NCI-H2081 treated with DMSO at 0.1 percent for 48 hours (cell line): ENCODE measurements around the gene TRIM66.

Experiments
- DNase-seq: peaks from one replicate; lab custom pipeline; 2025; lab: John Stamatoyannopoulos, UW

TRIM66 gene

DNA sequence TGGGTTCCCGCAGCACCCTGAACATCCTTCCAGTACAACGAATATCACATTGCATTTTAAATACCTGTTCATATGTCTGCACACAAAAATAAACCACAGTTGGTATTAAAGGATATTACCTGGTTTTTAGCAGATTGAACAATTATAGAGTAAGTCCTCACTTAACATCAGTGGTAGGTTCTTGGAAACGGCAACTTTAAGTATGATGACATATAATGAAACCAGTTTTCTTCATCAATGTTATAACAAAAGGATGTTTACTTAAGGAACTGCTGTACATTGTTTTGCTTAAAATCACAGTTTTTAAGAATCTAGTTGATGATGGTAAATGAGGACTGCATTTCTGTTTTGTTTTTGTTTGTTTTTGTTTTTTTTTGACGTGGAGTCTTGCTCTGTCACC, 28.0 kb downstream of the TRIM66 start:
- DNase-seq = no peak

- DNase-seq = no peak
Measured at GRCh38 chr11:8652140-8652539, 30.3 kb downstream of the TRIM66 start.

- no peak for DNase-seq
Measured at GRCh38 chr11:8650401-8650990, 32.0 kb downstream of the TRIM66 start.

DNA sequence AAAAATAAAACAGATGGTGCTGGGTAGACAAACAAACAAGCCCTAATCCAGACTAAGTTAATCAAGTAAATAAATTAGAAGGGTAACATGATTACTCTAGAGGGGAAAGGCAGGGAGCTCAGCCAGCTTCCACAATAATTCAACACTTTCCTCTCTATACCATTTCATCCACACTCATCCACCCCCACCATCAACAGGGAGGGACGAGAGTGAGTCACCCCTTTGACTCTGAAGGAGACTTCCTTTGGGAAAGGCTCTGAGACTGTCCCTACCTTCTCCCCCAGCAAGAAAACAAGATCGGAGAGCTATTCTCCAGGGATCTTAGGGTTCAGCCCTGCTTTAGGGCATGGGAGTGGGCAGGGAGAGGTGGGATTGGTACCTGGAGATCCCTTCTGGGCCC, 33.1 kb downstream of the TRIM66 start:
- no peak for DNase-seq

GRCh38 chr11:8646873-8647272, 35.6 kb downstream of the TRIM66 start:
- no peak for DNase-seq

DNA sequence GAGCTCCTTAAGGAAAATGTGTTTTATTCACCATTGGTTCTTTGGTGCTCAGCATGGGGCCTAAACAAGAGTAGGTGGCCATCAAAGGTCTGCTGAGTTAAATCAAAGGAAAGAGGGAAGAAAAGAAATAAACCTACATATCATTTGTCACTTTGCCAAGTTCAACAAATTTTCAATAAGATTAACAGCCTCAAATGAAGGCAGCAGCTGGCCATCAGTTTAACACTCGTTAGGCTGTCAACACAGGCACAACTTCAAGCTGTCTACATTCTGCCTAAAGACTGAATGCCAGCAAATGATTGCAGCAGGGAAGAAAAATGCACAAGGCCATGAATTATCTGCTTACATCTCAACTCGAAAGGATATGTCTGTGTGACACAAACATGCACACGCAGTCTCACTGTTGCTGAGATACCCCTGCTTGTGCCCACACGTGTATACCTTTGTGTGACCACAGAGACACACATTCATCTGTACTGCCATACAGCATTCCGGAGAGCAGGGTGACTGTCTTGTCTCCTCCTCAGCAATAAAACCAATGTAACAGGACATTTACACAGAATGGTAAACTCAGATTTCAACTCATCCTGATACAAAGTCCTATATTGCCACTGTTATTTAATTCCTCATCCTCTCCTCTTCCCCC, 40.1 kb downstream of the TRIM66 start:
- DNase-seq = no peak

GRCh38 chr11:8641332-8641731, 41.1 kb downstream of the TRIM66 start:
- DNase-seq = no peak

DNA sequence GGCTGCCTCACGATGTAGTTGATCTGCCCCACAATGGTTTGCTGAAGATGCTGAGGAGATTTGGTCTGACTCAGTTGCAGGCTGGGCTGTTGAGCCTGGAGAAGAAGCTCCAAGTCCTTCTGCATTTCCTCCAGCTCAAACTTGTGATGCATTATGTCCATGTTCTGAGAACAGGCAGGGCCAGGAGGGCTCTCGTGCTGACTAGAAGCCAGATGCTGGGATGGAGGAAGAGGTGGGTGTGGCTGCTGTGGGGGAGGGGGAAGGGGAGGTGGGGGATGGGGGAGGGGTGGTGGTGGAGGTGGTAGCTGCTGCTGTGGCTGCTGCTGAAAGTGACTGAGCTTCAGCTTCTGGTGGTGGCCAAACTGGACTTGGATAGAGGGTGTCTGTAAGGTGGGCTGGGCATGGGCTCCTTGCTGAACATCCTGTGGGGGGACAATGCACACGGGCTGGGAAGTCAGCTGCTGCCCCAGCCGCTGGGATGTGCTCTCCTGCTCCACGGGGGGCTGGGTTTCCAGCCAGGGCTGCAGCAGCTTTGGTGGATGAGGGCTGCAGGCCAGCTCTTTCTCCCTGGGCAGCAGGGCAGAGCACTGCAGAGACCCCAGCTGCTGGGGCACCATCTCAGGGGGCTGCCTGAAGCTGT, 42.1 kb downstream of the TRIM66 start:
- no peak for DNase-seq

GRCh38 chr11:8639655-8640054, 42.8 kb downstream of the TRIM66 start:
- DNase-seq = no peak

GRCh38 chr11:8638300-8638699, 44.2 kb downstream of the TRIM66 start:
- no peak for DNase-seq

DNA sequence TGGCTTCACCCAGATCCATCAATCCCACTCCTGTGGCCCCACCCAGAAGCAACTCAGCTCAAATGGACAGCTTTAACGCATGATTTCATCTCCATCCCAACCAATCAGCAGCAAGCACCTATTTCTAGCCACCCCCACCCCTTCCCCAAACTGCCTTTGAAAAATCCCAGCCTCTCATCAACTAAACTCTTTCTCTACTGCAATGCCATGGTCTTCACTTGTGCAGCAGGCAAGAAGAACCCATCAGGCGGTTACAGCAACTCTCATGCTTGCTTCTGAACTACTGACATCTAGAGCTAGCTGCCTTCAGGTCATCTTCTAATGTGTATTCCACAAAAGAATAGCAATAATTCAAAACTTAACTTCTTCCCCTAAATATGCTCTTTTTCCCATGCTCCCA, 46.3 kb downstream of the TRIM66 start:
- DNase-seq = no peak

- no peak for DNase-seq
Measured at GRCh38 chr11:8634498-8634897, 48.0 kb downstream of the TRIM66 start.

DNA sequence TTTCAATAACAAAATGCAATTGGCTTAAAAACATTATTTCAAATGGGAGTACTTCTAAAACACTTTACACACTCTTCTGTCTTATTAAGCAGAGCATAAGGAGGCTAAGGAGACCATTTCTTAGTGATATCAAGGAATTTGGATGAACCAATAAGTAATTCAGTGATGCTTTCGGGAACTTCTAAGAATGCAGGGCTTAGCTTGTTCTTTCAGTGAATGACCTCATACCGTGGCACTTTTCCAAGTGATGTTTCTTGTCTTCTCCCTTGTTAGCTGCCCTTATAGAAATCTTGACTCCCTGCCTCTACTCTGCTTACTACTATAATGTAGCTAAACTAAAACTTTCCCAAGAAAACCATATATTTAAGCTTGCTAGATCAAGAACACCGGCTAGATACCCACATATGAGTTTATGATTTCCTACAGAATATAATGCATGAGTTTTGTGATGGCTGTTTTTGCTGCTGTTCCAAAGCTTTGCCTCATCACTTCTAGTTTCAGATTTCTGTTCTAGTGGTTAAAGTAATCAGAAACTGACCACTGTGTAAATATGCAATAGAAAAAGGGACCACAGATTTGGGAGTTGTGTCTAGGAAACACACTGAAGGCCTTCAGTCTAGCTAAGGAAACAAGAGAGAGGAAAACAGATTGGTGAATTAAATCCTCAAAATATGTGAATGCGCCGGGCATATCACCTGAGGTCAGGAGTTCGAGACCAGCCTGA, 50.9 kb downstream of the TRIM66 start:
- no peak for DNase-seq

- DNase-seq = no peak
Measured at GRCh38 chr11:8624698-8625097, 57.8 kb downstream of the TRIM66 start.

DNA sequence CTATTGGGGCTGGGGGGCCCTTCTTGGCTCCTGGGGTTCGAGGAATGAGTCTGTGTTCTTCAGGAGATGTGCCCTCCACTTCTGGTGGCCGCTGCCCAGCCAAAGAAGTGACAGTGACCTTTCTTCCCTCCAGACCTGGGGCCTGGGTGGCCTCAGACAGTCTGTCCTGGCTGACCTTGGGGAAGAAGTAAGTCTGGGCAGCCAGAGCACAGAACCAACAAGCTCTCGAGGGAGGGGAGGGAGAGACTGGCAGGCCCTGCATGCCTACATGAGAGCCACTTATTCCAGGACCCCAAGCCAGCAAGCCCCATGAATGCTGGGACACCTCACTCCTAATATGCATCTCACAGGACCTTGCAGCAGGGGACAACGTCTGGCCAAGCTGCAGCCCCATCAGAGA, 61.3 kb downstream of the TRIM66 start:
- no peak for DNase-seq

DNA sequence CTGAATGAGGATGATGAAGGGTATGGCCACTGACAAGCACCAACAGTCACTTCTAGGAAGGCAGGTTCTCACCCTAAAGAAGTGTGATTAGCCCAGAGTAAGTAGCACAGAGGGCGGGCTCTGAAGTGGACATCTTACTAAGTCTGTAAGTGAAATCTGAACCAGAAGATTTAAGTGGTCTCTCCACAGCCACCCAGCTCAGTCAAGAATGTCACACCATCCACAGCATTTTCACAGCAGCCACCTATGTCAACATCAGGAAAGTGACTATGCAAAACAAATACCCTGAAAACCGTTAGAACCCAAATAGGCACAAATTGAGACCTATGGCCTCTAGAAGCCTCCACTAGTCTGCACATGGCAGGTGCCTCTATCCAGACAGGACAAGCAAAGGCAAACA, 65.4 kb downstream of the TRIM66 start:
- DNase-seq = no peak

GRCh38 chr11:8615291-8616032, 67.0 kb downstream of the TRIM66 start:
- no peak for DNase-seq

DNA sequence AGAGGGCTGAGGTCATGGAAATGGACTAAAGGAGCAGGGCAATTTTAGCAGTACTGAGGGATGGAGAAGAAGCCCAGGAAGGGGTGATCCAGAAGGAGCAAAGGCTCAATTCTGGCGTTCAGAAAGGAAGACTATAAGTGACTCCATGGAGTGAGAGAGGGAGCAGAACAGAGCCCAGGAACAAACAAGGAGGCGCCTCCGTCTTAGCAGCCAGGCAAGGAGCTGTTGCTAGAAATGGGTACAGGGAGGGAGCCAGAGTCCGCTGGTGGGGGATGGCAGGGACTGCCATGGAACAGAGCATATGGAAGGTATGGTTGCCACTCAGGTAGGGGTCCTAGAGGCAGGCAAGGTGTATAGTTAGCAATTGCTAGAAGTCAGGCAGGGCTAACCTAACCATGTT, 68.0 kb downstream of the TRIM66 start:
- no peak for DNase-seq

DNA sequence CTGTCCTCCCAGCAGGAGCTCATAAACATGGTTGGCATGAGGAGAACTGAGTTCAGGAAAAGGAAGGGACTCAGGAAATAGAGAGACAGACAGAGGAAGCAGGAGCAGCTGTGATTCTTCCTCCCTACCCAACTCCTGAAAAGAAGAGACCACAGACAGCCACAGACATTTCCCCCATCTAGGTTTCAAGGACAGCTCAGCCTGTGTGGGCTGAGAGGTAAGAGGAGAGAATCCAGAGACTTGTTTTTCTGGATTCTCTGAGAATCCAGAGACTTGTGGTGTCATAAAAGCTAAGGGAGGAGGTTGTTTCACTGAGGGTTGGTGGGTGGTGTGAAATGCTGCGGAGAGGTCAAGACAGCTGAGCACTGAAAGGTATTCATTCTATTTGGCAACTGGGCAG, 69.4 kb downstream of the TRIM66 start:
- DNase-seq = no peak

- DNase-seq = no peak
Measured at GRCh38 chr11:8612522-8612921, 69.9 kb downstream of the TRIM66 start.

DNA sequence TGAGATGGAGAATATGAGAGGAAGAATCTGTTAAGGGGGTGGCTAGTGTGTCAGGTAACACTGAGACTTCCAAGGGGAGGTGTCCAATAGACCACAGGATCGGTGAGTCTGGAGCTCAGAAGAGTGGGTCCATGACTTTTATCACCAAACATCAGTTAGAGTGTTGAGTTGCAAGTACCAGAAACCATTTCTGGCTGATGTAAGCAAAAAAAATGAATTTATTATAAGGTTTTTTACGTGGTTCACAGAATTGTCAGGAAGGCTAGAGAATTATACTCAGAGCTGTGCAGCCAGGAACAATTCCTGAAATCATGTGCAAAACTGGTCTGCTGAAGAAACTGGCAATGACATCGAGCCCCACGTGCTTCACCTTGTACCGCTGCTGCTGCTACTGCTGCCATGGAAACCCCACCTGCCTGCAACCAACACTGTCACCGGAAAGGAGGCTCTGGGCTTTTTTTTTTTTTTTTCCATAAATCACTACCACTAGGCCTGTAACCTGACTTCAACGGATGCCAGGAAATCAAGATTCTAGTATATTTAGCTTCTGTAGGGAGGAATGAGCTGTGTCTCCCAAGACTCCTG, 71.8 kb downstream of the TRIM66 start:
- no peak for DNase-seq

GRCh38 chr11:8608652-8609051, 73.8 kb downstream of the TRIM66 start:
- DNase-seq = no peak
